ENCODE measurements around the gene E2F1.

Gene E2F1

DNA sequence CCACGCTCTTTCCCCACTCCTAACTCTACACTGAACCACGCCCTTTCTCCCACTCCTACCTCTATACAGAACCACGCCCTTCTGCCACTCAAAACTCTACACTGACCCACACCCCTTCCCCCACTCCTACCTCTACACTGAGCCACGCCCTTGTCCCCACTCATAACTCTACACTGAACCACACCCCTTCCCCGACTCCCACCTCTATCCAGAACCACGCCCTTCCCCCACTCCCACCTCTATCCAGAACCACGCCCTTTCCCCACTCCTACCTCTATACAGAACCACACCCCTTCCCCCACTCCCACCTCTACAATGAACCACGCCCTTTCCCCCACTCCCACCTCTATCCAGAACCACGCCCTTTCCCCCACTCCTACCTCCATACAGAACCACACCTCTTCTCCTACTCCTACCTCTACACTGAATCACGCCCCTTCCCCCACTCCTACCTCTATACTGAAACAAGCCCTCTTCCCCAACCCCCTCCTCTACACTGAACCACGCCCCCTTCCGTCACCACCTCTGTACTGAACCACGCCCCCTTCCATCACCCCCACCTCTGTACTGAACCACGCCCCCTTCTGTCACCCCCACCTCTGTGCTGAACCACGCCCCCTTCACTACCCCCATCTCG, 23.8 kb upstream of the E2F1 start:
- no peak overlapping the region for H3K27ac ChIP-seq (replicated peaks)
- H3K27me3 ChIP-seq (ENCODE audit: insufficient read depth, poor library complexity, severe bottlenecking), result no peaks in the 10 kb centered on the region
- TF ChIP-seq, protein P1, sequence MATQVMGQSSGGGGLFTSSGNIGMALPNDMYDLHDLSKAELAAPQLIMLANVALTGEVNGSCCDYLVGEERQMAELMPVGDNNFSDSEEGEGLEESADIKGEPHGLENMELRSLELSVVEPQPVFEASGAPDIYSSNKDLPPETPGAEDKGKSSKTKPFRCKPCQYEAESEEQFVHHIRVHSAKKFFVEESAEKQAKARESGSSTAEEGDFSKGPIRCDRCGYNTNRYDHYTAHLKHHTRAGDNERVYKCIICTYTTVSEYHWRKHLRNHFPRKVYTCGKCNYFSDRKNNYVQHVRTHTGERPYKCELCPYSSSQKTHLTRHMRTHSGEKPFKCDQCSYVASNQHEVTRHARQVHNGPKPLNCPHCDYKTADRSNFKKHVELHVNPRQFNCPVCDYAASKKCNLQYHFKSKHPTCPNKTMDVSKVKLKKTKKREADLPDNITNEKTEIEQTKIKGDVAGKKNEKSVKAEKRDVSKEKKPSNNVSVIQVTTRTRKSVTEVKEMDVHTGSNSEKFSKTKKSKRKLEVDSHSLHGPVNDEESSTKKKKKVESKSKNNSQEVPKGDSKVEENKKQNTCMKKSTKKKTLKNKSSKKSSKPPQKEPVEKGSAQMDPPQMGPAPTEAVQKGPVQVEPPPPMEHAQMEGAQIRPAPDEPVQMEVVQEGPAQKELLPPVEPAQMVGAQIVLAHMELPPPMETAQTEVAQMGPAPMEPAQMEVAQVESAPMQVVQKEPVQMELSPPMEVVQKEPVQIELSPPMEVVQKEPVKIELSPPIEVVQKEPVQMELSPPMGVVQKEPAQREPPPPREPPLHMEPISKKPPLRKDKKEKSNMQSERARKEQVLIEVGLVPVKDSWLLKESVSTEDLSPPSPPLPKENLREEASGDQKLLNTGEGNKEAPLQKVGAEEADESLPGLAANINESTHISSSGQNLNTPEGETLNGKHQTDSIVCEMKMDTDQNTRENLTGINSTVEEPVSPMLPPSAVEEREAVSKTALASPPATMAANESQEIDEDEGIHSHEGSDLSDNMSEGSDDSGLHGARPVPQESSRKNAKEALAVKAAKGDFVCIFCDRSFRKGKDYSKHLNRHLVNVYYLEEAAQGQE (IDR thresholded peaks at IDR 0.05; ENCODE audit: insufficient replicate concordance, low read depth), result no peak
- TF ChIP-seq SPI1 (IDR thresholded peaks at IDR 0.05; ENCODE audit: borderline replicate concordance, low read depth), result no peak
- no peak for DNase-seq (ENCODE audit: low read depth in 1 of 2, low spot score in 1 of 2)
- H3K4me3 ChIP-seq (replicated peaks; ENCODE audit: insufficient read depth, low read length), result no peak overlapping the region

DNA sequence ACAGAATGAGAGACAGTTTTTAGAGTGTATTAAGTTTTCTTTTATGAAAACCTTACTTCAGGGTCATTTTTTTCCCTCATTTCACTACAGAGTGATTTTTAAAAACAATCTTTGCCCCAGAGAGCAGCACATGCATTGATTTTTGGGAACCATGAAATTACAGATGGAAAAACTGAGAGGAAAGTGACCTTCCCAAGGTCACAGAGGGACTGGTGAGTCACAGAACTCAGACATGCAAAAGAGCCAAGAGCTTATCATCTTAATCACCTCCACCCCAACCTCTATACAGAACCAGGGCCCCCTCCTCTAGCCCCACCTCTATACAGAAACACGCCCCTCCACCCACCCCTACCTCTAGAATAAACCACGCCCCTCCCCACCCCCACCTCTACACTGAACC, 23.2 kb upstream of the E2F1 start:
- no peak for DNase-seq (ENCODE audit: low read depth in 1 of 2, low spot score in 1 of 2)
- Histone ChIP-seq H3K4me3 (replicated peaks; ENCODE audit: insufficient read depth, low read length) (no peak overlapping the region), H3K27ac (replicated peaks) (no peak overlapping the region), H3K27me3 (ENCODE audit: insufficient read depth, poor library complexity, severe bottlenecking) (no peaks in the 10 kb centered on the region)
- TF ChIP-seq, protein P2, sequence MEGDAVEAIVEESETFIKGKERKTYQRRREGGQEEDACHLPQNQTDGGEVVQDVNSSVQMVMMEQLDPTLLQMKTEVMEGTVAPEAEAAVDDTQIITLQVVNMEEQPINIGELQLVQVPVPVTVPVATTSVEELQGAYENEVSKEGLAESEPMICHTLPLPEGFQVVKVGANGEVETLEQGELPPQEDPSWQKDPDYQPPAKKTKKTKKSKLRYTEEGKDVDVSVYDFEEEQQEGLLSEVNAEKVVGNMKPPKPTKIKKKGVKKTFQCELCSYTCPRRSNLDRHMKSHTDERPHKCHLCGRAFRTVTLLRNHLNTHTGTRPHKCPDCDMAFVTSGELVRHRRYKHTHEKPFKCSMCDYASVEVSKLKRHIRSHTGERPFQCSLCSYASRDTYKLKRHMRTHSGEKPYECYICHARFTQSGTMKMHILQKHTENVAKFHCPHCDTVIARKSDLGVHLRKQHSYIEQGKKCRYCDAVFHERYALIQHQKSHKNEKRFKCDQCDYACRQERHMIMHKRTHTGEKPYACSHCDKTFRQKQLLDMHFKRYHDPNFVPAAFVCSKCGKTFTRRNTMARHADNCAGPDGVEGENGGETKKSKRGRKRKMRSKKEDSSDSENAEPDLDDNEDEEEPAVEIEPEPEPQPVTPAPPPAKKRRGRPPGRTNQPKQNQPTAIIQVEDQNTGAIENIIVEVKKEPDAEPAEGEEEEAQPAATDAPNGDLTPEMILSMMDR (IDR thresholded peaks at IDR 0.05; ENCODE audit: insufficient read depth, low read length), result no peak
- no peak for TF ChIP-seq POLR2AphosphoS5 (IDR thresholded peaks at IDR 0.05; ENCODE audit: low read depth)
- TF ChIP-seq, protein P1 (IDR thresholded peaks at IDR 0.05; ENCODE audit: insufficient replicate concordance, low read depth), result no peak
- TF ChIP-seq SPI1 (IDR thresholded peaks at IDR 0.05; ENCODE audit: borderline replicate concordance, low read depth), result no peak
- TF ChIP-seq GABPA (IDR thresholded peaks at IDR 0.05; ENCODE audit: low read depth), result no peak

DNA sequence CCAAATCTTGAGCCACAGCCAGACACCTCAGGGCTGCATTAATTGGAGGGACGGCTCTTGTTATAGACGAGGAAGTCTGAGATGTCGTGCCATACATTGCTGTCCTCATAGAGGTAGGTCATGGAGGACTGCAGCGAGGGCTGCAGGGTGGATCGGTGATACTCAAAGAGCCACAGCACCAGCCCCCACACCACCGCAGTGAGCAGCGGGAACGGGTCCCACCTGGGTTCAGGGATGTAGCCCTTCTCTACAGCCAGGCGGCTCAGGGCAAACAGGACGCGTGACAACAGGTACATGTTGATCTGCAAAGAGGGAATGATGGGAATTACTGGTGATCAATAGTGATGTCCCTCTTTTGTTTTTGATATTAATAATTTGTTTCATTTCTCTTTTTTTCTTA, 21.5 kb upstream of the E2F1 start:
- TF ChIP-seq, protein P1 (IDR thresholded peaks at IDR 0.05; ENCODE audit: insufficient replicate concordance, low read depth), result no peak
- TF ChIP-seq SPI1 (IDR thresholded peaks at IDR 0.05; ENCODE audit: borderline replicate concordance, low read depth), result no peak
- no peak for TF ChIP-seq POLR2AphosphoS5 (IDR thresholded peaks at IDR 0.05; ENCODE audit: low read depth)
- no peak for TF ChIP-seq GABPA (IDR thresholded peaks at IDR 0.05; ENCODE audit: low read depth)
- TF ChIP-seq, protein P2 (IDR thresholded peaks at IDR 0.05; ENCODE audit: insufficient read depth, low read length), result no peak
- no peak for DNase-seq (ENCODE audit: low read depth in 1 of 2, low spot score in 1 of 2)
- Histone ChIP-seq H3K4me3 (replicated peaks; ENCODE audit: insufficient read depth, low read length) (no peak overlapping the region), H3K27me3 (ENCODE audit: insufficient read depth, poor library complexity, severe bottlenecking) (no peaks in the 10 kb centered on the region), H3K27ac (replicated peaks) (no peak overlapping the region)

All from HL-60 (cell line).